ENCODE measurements around the gene CEP89.

The CEP89 gene

GRCh38 chr19:32831611-32832010 lies 140.1 kb downstream of the CEP89 start:
- DNase-seq = no peak

- no peak for DNase-seq
These were observed 141.3 kb downstream of the CEP89 start for GRCh38 chr19:32830231-32831014.

- no peak for DNase-seq
These were observed 142.3 kb downstream of the CEP89 start for GRCh38 chr19:32829345-32829896.

DNA sequence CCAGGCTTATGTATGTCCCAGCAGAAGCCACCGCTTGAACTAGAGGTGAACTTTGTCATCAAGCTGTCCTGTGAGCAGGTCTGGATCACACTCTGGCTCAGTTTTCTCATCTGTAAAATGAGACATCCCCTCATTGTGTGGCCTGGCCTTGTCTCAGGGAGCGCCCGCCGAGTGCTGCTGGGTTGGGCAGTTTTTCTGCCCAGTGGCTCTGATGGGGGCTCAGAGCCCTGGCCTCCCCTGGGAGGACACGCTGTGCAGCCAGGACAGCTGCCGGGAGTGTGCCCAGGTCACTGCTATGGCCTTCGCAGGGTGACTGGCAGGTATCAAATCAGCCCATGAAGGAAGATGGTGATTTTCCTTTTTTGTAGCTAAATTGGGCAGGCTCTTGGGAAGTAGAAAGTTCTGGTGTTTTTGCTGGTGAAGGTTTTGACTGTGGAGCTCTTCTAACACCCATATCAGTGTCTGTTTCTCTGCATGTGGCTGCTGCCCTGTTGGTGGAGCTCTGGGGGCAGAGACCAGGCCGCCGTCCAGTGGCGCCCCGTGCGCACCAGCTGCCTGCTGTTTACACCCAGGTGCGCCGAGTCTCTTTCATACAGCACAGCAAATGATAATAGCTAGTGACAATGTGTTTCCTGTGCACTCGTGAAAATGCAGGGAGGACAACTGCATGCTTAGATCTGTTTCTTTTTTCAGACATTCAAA lies 143.0 kb downstream of the CEP89 start:
- no peak for DNase-seq

DNA sequence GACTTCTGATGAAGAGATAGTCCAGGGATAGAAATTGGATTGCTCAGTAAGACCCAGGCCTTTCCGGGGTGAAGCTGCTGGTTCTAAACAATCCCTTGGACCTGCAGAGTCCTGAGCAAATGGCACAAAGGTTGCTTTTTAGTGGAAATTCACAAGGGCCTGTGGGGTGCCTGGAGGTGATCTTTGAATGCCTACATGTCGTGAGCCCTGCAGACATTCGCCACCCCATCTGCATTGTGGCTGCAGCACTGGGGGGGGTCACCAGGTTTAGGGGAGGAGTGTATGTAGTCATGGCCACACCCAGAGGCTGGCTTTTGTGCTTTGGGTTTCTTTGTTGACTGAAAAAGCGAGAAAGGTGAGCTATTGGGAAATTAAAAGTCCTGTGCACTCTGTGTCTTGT lies 143.6 kb downstream of the CEP89 start:
- DNase-seq = no peak
